ENCODE measurements around the gene GPR153.

GPR153 gene

DNA sequence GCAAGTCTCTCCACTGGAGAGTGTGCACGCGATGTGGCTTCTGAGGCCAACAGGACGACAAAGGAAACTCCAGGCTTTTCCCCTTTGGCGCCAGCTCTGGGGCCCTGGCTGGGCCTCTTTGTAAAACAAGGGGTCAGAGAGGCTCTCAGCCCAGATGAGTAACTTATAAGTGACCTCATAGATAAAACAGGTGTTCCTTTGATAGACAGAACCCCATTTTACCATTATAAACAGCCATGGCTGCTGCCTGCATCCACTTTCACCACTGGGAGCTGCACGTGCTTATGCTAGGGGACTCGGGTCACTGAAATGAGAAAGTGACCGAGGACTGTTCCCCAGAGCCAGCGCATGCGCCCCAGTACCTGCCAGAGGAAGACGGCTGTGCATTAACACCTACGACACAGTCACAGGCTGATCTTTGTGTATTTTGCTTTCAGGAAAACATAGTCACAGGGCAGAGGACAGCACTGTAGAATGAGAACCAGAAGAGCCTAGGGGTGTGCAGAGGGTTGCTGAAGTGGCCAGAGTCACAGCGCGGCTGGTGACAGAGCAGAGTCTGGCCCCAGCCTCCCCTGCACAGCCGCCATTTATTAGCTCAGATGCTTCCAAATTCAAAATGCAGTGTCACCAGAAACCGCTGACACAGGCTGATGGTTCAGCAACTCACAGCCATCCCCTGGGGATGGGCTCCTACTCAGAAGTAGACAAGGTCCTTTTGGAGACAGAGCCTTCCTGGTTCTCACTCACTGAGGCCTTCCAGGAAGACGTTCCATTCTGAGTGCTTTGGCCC, 42.3 kb downstream of the GPR153 start:
- no peak overlapping the region for H3K4me3 ChIP-seq (ENCODE audit: low read depth in 1 of 2, low read length in 2 of 2)
- no peaks in the 10 kb centered on the region for H3K27me3 ChIP-seq (ENCODE audit: low read depth, low read length)
- H3K36me3 ChIP-seq (ENCODE audit: control insufficient read depth in 1 of 2, insufficient read depth in 2 of 2, low read length in 2 of 2): peaks cover 8 to 20% of the 10 kb centered on the region in 2 donors
- no peak overlapping the region for H3K27ac ChIP-seq (ENCODE audit: low read length)
- H3K9me3 ChIP-seq (ENCODE audit: control insufficient read depth in 1 of 2, low read length in 2 of 2): no peaks in the 10 kb centered on the region
- H3K4me1 ChIP-seq (ENCODE audit: control insufficient read depth in 1 of 2, insufficient read depth in 2 of 2, low read length in 2 of 2): no peaks in the 10 kb centered on the region

DNA sequence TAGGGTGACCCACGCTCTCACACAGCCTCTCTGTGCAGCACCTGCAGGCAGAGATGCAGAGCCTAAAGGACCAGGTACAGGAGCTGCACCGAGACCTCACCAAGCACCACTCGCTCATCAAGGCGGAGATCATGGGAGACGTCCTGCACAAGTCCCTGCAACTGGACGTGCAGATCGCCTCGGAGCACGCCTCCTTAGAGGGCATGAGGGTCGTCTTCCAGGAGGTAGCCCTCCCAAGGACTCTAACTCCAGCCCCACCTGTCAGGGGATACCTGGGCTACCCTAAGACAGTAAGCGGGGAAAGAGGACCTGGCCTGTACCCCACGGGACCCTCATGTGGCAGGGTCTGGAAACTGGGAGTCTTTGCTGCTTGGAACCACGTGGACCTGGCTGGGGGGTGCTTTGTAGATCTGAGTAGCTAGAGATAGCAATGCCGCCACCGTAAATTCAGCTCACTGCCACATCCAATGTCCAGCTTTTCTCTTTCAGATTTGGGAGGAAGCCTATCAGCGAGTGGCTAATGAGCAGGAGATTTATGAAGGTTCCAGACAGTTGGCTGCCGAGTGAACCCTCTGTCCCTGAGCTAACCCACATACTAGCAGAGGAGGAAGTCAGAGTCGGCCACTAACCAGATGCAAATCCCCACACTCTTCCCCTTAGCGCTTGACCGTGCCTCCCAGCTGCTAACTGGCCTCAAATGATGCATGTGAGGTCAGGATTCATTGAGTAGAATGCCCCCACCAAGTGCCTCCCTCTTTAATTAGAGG, 48.5 kb downstream of the GPR153 start:
- Histone ChIP-seq H3K27ac (ENCODE audit: low read length) (no peak overlapping the region), H3K27me3 (ENCODE audit: low read depth, low read length) (no peaks in the 10 kb centered on the region), H3K4me1 (ENCODE audit: control insufficient read depth in 1 of 2, insufficient read depth in 2 of 2, low read length in 2 of 2) (peaks cover 0 to 21% of the 10 kb centered on the region in 2 donors), H3K4me3 (ENCODE audit: low read depth in 1 of 2, low read length in 2 of 2) (no peak overlapping the region), H3K9me3 (ENCODE audit: control insufficient read depth in 1 of 2, low read length in 2 of 2) (no peaks in the 10 kb centered on the region), H3K36me3 (ENCODE audit: control insufficient read depth in 1 of 2, insufficient read depth in 2 of 2, low read length in 2 of 2) (peaks cover 0 to 20% of the 10 kb centered on the region in 2 donors)

- Histone ChIP-seq H3K4me3 (ENCODE audit: low read depth in 1 of 2, low read length in 2 of 2) (no peak overlapping the region), H3K9me3 (ENCODE audit: control insufficient read depth in 1 of 2, low read length in 2 of 2) (no peaks in the 10 kb centered on the region), H3K4me1 (ENCODE audit: control insufficient read depth in 1 of 2, insufficient read depth in 2 of 2, low read length in 2 of 2) (peaks cover 0 to 27% of the 10 kb centered on the region in 2 donors), H3K27ac (ENCODE audit: low read length) (no peak overlapping the region), H3K27me3 (ENCODE audit: low read depth, low read length) (peaks cover 4% of the 10 kb centered on the region), H3K36me3 (ENCODE audit: control insufficient read depth in 1 of 2, insufficient read depth in 2 of 2, low read length in 2 of 2) (peaks cover 0 to 20% of the 10 kb centered on the region in 2 donors)
These were observed 49.2 kb downstream of the GPR153 start for GRCh38 chr1:6211731-6212130.

DNA sequence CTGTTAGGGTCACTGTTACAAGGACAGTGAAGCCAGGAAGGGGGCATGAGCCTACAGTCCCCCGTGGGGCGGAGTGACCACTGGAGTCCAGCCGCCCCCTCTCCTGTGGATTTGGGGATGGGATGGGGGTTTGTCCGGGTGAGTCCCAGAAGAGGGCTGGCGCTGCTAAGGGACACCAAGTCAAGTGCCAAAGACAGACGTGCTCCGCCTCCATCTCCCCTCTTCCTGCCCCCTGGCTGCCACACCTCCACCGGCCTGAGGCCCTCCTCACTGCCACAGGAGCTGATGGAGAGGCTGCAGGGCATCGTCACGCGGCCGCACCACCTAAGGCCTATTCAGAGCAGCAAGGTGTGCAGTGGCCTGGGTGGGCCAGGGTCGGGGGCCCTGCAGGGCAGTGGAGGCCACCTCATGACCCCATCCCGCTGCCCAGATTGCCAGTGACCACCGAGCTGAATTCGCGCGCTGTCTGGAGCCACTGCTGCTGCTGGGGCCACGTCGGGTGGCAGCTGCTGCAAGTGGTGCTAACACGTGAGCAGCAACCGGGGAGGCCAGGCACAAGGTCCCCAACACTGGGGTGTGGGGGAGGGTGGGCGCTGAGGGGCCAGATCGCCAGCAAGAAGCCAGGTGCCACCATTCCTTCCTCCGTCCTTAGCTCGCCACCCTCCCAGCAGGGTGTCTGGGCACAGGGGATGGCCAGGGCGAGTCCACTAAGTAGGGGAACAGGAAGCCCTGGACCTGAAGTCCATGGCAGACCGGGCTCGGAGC, 50.1 kb downstream of the GPR153 start:
- peaks cover 0 to 35% of the 10 kb centered on the region in 2 donors for H3K4me1 ChIP-seq (ENCODE audit: control insufficient read depth in 1 of 2, insufficient read depth in 2 of 2, low read length in 2 of 2)
- H3K27me3 ChIP-seq (ENCODE audit: low read depth, low read length): peaks cover 6% of the 10 kb centered on the region
- no peak overlapping the region for H3K4me3 ChIP-seq (ENCODE audit: low read depth in 1 of 2, low read length in 2 of 2)
- H3K9me3 ChIP-seq (ENCODE audit: control insufficient read depth in 1 of 2, low read length in 2 of 2): no peaks in the 10 kb centered on the region
- peaks cover 0 to 14% of the 10 kb centered on the region in 2 donors for H3K36me3 ChIP-seq (ENCODE audit: control insufficient read depth in 1 of 2, insufficient read depth in 2 of 2, low read length in 2 of 2)
- no peak overlapping the region for H3K27ac ChIP-seq (ENCODE audit: low read length)

DNA sequence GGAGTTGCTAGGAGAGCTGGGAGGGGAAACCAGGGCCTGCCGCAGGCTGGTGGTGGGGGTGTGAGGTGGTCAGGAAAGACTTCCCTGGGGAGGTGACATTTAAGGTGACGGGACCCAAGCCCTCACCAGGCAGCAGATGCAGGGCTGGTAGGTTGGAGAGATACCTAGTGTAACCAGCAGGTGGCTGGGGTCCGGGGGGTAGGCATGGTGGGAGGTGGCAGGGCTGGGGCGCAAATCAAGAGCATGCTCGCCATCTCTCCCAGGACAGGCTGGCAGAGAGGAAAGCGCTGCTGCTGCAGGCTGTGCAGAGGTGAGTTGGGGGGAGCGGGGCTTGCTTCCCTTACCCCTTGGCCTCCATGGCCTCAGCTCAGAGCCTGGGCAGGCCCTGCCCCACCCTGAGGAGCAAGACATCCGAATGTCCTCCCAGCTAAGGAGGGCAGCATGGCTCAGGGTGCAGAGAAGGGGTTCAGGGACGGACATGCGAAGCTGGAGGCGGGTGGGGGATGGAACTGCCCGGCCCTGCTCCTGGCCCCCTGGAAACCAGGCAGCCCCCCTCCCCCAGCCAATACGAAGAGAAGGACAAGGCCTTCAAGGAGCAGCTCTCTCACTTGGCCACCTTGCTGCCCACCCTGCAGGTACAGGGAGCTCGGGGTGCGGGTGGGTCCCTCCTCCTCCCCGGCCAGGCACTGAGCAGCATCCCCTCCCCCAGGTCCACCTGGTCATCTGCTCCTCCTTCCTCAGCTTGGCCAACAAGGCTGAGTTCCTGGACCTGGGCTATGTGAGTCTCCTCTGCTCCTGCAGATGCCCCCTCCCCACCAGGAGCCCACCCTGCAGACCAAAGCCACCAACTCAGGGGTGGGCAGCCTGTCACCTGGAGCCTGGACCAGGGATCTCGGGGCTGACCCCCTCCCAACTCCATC, 51.0 kb downstream of the GPR153 start:
- peak overlapping the region in 1 of 2 donors; percentile 58 for H3K4me3 ChIP-seq (ENCODE audit: low read depth in 1 of 2, low read length in 2 of 2)
- H3K27ac ChIP-seq (ENCODE audit: low read length): no peak overlapping the region
- no peaks in the 10 kb centered on the region for H3K9me3 ChIP-seq (ENCODE audit: control insufficient read depth in 1 of 2, low read length in 2 of 2)
- H3K4me1 ChIP-seq (ENCODE audit: control insufficient read depth in 1 of 2, insufficient read depth in 2 of 2, low read length in 2 of 2): peaks cover 0 to 43% of the 10 kb centered on the region in 2 donors
- H3K27me3 ChIP-seq (ENCODE audit: low read depth, low read length): peaks cover 6% of the 10 kb centered on the region
- peaks cover 0 to 11% of the 10 kb centered on the region in 2 donors for H3K36me3 ChIP-seq (ENCODE audit: control insufficient read depth in 1 of 2, insufficient read depth in 2 of 2, low read length in 2 of 2)

DNA sequence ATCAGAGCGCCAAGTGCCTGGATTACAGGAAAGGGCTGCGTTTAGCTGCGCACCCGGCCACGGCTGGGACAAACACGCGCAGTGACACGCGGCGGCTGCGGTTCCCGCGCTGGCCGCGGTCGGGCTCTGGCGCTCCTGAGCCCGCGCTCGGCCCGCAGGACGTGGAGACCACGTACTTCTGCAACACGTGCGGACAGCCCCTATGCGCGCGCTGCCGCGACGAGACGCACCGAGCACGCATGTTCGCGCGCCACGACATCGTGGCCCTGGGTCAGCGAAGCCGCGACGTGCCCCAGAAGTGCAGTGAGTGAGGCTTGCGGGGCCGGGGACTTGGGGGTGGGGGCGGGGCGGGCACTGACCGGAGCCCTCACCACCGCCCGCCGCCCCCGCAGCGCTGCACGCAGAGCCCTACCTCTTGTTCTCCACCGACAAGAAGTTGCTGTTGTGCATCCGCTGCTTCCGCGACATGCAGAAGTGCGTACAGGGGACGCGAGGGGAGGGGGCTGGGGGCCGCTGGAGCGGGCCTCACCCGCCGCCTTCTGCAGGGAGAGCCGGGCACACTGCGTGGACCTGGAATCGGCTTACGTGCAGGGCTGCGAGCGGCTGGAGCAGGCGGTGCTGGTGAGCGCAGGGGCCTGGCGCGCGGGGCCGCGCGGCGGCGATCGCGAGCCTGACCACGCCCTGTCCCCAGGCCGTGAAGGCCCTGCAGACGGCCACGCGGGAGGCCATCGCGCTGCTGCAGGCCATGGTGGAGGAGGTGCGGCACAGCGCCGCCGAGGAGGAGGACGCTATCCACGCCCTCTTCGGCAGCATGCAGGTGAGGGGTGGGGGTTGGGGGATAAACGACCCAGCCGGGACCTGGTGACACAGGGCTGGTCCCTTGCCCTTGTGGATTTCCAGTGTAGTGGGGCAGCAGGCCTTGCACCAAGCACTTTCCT, 51.9 kb downstream of the GPR153 start:
- peaks cover 6% of the 10 kb centered on the region for H3K27me3 ChIP-seq (ENCODE audit: low read depth, low read length)
- peaks cover 0 to 48% of the 10 kb centered on the region in 2 donors for H3K4me1 ChIP-seq (ENCODE audit: control insufficient read depth in 1 of 2, insufficient read depth in 2 of 2, low read length in 2 of 2)
- H3K4me3 ChIP-seq (ENCODE audit: low read depth in 1 of 2, low read length in 2 of 2): peak overlapping the region in 1 of 2 donors; percentile 58
- H3K9me3 ChIP-seq (ENCODE audit: control insufficient read depth in 1 of 2, low read length in 2 of 2): no peaks in the 10 kb centered on the region
- H3K27ac ChIP-seq (ENCODE audit: low read length): no peak overlapping the region
- peaks cover 0 to 11% of the 10 kb centered on the region in 2 donors for H3K36me3 ChIP-seq (ENCODE audit: control insufficient read depth in 1 of 2, insufficient read depth in 2 of 2, low read length in 2 of 2)

DNA sequence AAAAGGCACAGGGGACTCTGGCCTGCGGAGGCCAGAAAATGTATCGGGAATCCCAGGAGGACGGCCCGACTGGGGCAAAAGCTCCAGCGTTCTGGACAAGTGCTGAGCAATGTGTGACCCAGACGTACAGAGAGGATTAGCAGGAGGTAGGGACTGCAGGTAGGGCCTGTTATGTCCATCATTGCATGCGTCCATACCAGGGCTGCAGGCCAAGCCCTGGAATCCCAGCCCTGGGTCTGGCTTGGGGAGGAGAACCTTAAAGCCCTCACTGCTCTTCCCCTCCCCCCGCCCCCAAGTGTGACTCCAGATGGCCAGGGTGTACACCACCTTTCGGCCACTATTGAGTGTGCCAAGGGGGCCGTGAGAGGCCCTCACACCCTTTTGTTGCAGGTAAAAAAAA, 53.0 kb downstream of the GPR153 start:
- Histone ChIP-seq H3K36me3 (ENCODE audit: control insufficient read depth in 1 of 2, insufficient read depth in 2 of 2, low read length in 2 of 2) (peaks cover 0 to 9% of the 10 kb centered on the region in 2 donors), H3K9me3 (ENCODE audit: control insufficient read depth in 1 of 2, low read length in 2 of 2) (no peaks in the 10 kb centered on the region), H3K27ac (ENCODE audit: low read length) (no peak overlapping the region), H3K4me3 (ENCODE audit: low read depth in 1 of 2, low read length in 2 of 2) (no peak overlapping the region), H3K4me1 (ENCODE audit: control insufficient read depth in 1 of 2, insufficient read depth in 2 of 2, low read length in 2 of 2) (peaks cover 0 to 48% of the 10 kb centered on the region in 2 donors), H3K27me3 (ENCODE audit: low read depth, low read length) (peaks cover 6% of the 10 kb centered on the region)

DNA sequence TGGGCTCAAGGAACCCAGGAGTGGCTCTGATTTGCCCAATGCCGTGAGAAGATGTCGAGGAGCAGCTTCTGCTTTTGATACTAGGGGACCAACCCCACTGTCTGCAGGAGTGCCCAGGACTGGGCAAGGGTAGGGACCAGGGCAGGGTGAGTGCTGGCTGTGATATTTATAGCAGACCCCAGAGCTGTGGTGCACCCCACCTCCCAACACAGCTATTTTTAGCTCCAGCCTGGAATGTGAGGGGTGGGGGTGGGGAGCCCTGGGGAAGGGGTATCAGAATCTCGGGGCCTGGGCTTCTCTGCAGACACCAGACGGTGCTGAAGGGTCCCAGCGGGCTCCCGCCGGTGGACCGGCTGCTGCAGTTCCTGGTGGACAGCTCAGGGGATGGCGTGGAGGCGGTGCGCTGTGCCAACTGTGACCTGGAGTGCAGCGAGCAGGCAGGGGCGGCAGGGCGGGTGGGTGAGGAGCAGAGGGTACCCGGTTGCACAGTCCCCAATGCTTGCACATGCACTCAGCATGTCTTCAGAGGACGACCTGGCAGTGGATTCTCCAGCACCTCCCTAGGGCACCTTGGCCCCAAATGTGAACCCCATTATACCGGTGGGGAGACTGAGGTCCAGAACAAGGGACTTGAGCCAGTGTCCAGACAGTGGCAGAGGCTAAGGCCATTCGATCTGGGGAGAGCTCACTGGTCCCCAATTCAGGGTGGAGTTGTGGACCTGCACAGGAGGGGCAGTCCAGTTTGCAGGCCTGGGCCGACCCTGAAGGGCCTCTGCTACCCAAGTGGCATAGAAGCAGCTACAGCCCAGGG, 53.6 kb downstream of the GPR153 start:
- no peak overlapping the region for H3K27ac ChIP-seq (ENCODE audit: low read length)
- peaks cover 0 to 6% of the 10 kb centered on the region in 2 donors for H3K36me3 ChIP-seq (ENCODE audit: control insufficient read depth in 1 of 2, insufficient read depth in 2 of 2, low read length in 2 of 2)
- H3K4me3 ChIP-seq (ENCODE audit: low read depth in 1 of 2, low read length in 2 of 2): peak overlapping the region in 1 of 2 donors; percentile 76
- no peaks in the 10 kb centered on the region for H3K9me3 ChIP-seq (ENCODE audit: control insufficient read depth in 1 of 2, low read length in 2 of 2)
- peaks cover 0 to 48% of the 10 kb centered on the region in 2 donors for H3K4me1 ChIP-seq (ENCODE audit: control insufficient read depth in 1 of 2, insufficient read depth in 2 of 2, low read length in 2 of 2)
- H3K27me3 ChIP-seq (ENCODE audit: low read depth, low read length): peaks cover 6% of the 10 kb centered on the region

GRCh38 chr1:6206520-6206855, 54.4 kb downstream of the GPR153 start:
- Histone ChIP-seq H3K9me3 (ENCODE audit: control insufficient read depth in 1 of 2, low read length in 2 of 2) (no peaks in the 10 kb centered on the region), H3K27me3 (ENCODE audit: low read depth, low read length) (peaks cover 6% of the 10 kb centered on the region), H3K27ac (ENCODE audit: low read length) (no peak overlapping the region), H3K4me3 (ENCODE audit: low read depth in 1 of 2, low read length in 2 of 2) (peak overlapping the region in 1 of 2 donors; percentile 76), H3K36me3 (ENCODE audit: control insufficient read depth in 1 of 2, insufficient read depth in 2 of 2, low read length in 2 of 2) (no peaks in the 10 kb centered on the region), H3K4me1 (ENCODE audit: control insufficient read depth in 1 of 2, insufficient read depth in 2 of 2, low read length in 2 of 2) (peaks cover 0 to 48% of the 10 kb centered on the region in 2 donors)

All from muscle layer of duodenum (tissue), 2 donors.